NK-92 (cell line): ENCODE data around the gene SOX12.

Experiments used
- DNase-seq: peaks from one replicate; lab custom pipeline; 2025; ENCODE audit not compliant: unreplicated experiment; lab: John Stamatoyannopoulos, UW

Gene SOX12

DNA sequence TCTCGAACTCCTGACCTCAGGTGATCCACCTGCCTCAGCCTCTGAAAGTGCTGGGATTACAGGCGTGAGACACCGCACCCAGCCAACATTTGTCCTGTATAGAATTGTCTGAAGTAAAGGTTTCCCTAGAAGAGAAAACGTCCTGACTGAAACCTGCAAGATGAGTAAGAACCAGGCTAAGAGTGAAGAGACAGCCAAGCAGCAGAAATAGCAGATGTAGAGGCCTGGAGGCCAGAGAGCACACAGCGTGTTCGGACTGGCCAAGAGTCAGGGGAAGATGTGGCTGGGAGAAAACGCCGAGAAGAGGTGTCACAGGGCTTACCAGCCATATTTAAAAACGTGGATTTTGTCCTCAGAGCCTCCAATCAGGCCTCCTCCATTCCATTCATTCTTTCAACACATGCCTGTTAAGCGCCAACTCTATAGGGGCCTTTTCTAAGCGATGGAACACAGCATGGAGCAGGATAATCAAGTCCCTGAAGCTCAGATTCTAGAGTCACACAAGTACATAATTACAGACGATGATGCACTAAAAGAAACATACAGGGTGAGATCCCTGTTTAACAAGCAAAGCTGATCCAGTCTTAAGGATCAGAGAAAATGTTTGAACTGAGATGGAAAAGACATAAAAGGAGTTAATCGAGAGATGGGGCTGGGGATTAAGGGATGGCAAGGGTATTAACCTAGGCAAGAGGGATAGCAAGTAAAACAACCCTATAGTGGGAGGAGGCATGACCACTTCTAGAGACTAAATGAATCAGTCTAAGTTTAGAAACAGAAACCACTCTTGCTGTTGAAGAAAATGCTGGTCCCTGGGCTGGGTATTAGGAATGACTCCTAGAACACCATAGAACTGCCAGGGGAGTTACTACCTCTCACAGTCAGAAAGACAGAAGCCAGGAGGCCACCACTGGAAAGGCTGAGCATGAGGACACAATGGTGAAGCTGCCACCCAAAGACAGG is 23.2 kb upstream of the SOX12 start:
- no peak for DNase-seq

DNA sequence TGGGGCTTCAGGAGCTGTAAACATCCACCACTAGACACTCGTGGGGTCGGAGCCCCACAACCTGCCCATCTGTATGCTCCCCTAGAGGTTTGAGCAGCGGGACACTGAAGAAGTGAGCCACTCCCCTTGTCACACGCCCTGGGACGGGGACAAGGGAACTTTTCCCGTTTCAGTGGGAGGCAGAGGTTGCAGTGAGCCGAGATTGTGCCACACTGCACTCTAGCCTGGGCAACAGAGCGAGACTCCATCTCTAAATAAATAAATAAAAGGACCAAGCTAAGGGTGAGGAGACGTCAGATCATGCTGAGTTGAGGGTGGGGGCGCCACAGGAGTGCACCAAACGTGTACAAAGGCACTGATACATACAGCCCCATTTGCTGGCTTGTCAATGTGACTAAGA is 19.6 kb upstream of the SOX12 start:
- no peak for DNase-seq

DNA sequence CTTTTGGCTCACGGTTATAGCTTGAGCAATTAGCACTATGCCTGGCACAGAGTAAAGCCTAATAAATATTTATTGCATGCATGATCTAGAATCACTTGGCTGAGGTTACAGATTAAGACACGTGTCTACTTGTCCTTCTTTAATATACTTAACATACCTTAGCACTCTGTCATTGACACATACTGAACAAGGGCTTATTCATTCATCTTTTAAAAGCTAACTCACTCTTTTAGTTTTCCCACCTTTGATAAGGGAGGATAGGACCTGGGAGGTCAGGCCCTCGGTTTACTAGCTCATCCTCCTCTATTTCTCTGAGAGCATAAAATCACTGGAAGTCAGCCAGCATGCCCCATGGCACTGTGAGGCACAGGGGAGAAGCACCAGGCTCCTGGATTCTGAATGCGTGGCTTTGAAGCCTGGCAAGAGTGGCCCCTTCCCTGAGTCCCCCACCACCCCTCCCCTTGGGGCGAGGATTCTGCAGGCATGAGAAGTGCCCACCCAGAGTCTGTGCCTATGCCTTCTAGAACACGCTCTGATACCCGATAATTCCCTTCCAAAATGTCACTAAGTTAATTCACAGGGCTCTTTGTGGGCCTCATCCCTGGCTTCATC is 16.8 kb upstream of the SOX12 start:
- no peak for DNase-seq

DNA sequence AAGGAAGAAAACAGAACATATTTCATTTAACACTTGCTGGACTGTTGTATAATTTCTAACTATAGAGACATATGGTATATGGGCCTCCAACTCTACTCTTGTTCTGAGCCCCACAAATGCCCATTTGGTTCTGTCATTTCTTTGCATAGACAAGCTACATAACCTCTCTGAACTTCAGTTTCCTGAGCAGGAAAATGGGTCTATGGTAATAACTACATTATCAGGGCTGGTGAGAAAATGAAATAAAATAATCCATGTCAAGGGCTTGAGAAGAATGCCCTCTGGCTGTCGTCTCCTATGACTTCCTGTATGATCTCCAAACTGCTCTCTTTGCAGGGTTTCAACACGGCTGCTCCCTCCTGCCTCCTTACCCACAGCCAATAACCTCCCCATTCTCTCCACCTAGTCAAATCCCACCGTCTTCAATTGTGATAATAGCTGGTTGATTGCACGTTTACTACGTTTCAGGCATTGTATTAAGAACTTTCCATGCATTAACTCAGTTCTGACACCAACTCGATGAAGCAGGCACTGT is 16.0 kb upstream of the SOX12 start:
- no peak for DNase-seq

DNA sequence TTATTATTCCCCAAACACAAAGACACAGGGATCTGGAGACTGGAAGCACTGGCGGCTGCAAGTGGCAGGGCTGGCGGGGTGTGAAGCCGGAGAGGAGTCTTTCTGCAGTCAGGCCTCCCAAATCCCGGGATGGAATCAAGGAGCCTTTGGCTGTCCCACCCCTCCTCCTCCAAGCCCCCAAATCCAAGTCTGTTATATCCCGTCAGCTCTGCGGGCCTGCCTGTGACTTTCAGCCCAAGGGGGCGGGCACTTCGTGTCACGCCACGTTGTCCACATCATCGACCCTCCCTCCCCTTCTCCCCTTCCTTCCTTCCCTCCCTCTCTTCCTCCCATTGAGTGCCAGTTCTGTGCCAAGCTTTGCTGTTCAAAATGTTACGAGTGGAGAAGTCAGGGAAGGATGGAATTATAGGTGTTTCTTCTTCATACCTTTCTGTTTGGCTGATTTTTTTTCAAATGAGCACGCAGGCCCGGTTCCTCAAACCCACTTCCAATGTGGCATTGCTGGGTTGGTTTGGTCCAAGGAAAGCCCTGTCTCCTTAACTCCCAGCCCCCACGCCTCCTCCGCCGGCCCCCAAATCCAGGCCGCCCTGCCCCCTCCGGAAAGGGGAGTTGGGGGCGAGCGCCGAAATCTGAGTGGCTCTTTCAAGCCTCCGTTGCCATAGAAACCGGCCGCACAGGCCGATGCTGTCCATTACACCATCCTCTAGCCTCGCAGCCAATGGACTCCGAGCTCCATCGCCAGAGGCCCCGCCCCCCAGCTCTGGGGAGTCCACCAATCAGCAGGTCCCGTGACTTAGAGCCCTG is 15.3 kb upstream of the SOX12 start:
- no peak for DNase-seq

DNA sequence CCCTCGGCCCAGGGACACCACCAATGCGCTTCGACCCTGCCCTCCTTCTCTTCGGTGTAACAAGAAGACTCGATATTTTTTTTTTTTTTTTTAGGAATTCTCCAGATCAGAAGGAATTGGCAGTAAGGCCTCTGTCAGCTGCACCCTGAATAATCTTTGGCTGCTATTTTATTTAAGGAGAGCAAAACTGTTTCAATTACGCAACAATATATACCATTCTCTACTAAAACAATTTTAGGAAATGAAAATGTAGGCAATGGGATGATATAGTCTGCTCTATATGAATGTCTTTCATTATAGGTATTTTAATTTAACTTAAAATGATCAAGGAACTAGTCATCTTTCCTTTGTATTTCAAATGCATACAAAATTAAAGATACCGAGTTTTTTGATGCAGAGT is 14.7 kb upstream of the SOX12 start:
- no peak for DNase-seq

DNA sequence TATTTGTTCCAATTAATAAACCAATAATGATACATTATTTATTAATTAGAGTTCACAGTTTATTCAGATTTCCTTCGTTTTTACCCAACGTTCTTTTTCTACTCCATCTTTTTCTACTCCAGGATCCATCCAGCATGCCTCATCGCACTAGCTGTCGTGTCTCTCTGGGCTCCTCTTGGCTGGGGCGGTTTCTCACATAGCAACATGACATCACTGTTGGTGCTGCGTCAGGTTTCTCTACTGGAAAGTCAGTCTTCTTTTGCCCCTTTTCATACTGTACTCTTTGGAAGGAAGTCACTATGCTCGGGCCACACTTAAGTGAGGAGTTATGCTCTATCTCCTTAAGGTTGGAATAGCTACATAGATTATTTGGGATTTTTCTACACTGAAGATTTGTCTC is 13.7 kb upstream of the SOX12 start:
- DNase-seq: no peak

DNA sequence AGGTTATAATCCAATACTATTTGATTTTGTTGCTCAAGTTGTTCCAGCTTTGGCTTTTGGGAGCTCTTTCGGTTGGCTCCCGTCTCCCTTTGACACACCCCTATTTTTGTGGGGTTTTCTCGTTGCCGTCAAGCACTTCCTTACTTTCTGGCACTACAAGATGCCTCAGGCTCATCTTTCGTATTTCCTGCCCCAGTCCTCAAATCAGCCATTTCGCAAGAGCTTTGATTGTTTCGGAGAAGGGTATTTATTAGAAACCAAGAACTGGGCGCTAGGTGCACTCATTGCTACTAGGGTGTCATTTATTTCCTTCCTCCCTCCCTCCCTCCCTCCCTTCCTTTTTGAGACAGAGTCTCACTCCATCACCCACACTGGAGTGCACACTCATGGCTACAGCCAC is 13.3 kb upstream of the SOX12 start:
- DNase-seq: no peak

DNA sequence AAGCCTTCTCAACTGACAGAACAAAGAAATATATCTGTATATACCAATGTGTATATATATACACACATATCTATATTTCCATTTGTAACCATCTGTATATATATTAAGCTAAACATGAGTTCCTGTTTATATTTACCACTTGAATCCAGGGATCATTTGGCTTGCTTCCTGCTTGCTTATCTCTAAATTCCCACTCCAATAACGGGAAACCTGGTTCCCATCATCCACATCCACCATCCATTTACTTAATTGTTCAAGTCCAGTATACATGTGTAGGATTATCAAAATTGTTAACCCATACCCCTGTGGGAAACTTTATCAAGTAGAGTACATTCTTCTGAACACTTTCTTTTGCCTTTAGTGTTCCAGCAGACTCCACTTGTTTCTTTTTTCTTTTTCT is 12.5 kb upstream of the SOX12 start:
- no peak for DNase-seq

DNA sequence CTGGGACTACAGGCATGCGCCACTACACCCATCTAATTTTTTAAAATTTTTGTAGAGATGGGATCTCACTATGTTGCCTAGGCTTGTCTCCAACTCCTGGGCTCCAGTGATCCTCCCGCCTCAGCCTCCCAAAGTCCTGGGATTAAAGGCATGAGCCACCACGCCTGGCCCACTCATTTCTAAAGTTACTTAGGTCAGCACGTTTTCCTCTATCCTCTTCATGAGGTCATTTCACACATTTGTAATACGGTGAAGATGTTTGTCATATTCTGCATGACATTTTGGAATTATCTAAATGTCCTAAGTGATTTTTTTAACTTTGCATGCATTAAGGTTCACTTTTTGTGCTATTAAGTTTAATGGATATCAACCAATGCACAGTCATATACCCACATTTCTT is 11.9 kb upstream of the SOX12 start:
- no peak for DNase-seq

DNA sequence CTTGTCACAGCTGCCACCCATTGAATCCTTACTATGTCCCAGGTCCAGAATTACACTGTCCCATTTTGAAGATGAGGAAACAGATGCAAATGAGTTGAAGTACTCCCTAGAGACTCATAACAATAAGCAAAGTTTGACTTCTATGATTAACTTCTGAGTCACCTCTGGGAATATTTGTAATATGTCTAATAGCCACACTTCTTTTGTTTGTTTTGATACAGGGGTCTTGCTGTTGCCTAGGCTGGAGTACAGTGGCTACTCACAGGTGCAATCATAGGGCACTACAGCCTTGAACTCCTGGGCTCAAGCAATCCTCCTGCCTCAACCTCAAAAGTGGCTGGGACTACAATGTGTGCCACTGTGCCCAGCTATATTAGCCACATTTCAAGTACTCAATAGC is 11.4 kb upstream of the SOX12 start:
- no peak for DNase-seq

DNA sequence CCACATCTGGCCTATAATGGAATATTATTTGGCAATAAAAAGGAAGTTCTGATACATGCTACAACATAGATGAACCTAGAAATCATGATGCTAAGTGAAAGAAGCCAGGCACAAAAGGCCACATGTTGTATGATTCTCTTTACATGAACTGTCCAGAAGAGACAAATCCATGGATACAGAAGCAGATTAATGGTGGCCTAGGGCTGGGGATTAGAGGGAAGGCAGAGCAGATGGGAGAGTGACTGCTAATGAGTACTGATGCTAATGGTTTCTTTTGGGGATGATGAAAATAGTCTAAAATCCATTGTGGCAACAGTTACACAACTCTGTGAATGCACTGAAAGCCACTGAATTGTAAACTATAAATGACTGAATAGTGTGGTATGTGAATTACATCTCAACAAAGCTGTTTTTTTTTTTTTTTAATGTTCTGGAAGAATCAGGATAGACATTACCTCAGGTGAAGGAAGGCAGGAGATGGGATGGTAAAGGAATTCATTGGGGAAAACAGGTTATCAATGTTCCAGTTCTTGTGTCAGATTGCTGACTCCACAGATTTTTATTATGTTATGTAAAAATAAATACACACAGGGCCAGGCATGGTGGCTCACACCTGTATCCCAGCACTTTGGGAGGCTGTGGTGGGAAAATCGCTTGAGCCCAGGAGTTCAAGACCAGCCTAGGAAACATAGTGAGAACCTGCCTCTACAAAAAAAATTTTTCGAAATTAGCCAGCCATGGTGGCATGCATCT is 8.9 kb upstream of the SOX12 start:
- DNase-seq: no peak

DNA sequence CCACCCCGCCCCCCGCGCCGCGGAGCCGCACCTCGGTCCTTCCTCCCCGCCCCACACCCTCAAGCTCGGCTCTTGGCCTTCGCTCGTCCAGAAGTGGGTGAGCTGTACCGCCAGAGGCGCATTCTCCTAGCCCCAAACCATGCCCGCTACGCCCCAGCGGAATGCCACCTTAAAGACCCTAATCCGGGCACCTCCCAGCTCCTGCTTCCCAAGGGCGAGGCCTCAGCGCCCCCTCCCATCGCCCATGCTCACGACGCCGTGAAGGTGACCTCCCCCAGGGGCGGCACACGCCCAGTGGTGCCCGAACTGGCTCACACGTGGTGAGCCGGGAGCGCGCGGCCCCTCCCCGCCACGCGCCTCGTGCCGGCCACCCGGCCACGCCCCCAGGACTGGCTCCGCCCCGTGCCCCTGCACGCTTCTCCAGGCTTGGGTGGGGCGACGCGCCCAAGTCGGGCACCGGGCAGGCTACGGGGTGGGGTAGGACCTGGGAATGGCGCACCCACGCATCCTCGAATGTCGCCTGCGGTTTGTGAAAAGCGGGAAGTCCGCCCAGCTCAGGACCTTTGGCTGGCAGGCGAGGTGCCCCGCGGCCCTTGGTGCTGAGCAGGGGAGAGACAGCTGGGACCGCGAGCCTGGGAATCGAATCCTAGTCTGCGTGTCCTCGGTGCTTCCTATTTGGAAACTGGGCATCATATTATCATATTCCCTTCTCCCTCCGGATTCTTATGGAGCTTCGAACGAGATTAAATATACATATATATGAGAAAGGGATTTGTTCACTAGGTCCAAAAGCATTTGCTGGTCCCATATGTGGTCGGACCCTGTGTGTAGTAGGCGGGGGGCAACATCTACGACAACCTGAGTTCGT is 941 bp upstream of the SOX12 start:
- no peak for DNase-seq

DNA sequence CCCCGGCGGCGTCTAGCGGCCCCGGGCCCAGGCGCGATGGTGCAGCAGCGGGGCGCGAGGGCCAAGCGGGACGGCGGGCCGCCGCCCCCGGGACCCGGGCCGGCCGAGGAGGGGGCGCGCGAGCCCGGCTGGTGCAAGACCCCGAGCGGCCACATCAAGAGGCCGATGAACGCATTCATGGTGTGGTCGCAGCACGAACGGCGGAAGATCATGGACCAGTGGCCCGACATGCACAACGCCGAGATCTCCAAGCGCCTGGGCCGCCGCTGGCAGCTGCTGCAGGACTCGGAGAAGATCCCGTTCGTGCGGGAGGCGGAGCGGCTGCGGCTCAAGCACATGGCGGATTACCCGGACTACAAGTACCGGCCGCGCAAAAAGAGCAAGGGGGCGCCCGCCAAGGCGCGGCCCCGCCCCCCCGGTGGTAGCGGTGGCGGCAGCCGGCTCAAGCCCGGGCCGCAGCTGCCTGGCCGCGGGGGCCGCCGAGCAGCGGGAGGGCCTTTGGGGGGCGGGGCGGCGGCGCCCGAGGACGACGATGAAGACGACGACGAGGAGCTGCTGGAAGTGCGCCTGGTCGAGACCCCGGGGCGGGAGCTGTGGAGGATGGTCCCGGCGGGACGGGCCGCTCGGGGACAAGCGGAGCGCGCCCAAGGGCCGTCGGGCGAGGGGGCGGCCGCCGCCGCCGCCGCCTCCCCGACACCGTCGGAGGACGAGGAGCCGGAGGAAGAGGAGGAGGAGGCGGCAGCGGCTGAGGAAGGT is 715 bp downstream of the SOX12 start:
- DNase-seq: no peak

DNA sequence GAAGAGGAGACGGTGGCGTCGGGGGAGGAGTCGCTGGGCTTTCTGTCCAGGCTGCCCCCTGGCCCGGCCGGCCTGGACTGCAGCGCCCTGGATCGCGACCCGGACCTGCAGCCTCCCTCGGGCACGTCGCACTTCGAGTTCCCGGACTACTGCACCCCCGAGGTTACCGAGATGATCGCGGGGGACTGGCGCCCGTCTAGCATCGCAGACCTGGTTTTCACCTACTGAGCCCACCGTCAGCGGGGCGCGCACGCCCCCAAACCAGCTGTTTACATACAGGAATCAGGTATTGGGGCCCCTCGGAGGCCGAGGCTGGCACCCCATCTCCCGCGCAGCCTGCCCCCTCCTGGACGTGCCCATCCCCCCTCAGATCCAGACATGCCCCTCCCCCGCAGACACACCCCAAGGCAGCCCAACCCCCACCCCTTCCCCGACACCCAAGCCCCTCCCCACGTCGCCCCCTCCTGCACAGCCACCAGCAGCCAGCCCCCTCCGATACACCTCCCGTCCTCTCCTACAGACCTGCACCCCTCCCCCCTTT is 1.4 kb downstream of the SOX12 start:
- no peak for DNase-seq

DNA sequence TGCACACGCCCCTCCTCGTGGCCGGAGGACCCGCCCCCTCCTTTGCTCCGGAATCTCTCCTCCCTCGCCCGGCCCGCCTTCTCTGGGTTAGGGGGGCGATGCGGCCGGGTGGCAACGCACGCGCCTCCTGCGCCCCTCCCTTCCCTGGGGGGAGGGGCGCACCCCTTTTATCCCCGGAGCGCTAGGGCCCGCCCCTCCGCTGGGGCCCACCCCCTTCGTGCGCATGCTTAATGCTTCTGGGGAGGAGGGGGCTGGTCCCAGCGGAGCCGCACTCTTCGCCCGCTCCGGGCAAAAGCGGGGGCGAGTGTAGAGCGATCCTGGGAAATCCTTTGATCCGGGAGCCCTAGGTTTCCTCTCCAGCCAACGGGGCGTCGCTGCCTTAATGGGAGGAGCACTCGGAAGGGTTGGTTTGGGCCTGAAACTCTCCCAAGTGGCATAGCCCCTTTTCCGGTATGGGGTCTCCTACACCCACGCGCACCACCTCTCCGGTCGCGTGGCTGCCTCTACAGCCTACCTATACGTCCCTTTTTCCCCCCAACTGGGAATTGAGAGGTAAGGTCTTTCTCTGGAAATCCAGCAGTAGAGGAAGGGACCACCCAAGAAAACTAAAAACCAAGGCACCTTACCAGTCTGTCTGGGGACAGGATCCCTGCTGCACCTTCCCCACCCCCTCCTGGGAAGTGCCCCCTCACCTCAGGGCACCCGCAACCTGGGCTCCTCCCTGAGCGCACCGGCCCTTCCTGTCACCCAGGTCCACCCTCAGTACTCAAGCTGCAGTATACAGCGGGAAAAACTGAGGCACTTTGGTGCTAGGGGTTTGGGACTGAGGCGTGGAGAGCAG is 2.1 kb downstream of the SOX12 start:
- DNase-seq: no peak

DNA sequence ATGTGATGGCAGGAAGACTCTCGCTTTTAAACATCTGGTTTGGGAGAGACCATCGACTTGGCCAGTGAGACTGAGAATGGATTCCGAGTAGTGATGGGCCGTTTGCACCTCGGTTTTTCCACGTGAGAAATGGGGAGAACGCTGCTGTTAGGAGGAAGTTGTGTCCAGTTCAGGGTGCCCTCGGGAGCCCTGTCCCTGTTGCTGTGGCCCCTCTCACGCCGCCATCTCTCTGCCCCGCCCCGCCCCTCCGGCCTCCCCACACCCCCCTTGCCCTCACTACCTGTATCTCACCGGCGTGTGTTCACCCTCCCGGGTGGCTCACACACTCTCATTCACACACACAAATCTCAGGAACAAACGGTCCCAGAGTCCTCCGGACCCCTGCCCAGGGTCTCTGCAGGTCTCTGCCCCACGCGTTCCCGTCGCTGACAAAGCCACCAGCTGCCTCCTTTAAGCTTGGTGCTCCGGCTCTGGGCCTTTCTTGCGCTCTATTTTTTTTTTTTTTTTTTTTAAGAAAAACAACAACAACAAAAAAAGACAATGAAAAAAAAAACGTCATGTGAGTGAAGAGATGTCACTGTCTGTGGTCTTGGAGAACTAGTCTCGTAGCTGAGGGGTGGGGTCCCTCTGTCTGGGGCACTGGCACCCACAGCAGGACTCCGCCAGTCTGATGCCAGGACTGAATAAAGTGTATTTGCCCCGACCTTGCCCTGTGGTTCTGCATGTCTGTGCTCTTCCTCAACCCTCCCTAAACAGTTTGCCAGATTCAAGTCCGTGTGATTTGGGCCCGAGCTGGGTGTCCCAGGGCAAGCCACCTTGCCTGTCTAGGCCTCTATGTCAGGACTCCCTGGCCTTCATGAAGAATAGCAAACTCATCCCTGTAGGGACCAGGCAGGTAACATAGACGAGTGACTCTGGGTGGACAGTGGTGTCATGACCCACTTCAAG is 2.9 kb downstream of the SOX12 start:
- no peak for DNase-seq
